Bronchus fibroblast of lung (primary cell): ENCODE results near the gene CXCR6. TPM values are rescaled to one million over a fixed set of nuclear protein-coding genes. Genes with fewer than 3 reads are reported as not detected.

Source experiments
- total RNA-seq: library from RNA; depleted of rRNA; stranded (reverse); fragments of >200 nt; gene quantifications from 2 replicates; pipeline ENCODE4 v1.2.3, GENCODE V29; 2015

CXCR6 gene
- total RNA-seq: not detected in 2 replicates

DNA sequence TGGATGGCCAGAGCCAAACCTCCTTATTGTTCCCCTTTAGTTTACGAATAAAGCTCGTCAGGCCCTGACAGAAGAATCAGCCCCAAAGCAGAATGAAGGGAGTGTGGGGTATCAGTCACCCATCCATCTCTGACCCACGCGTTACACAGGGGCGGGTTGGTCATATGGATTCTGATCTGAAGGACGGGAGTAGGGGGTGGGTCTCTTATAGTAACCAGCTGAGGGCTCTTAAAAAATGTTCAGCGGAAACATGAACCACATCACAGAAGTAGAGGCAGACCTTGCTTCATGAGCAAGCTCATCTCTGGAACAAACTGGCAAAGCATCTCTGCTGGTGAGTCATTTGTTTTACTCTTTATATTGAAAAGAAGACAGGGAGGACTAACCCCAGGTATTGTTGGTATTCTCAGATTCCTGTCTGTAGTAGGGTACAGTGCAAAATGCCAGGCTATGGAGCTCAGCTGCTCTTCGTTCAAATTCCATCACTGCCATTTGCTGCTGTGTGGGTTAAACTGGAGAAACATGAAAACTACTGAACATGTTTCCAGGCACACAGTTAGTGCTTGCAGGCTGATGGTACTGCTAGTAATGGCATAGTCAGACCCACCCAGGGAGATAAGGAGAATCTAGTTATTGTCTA, at the start of gene CXCR6:
CXCR6 (plus strand) TSS at position 258 of the 640 bp plus-strand sequence. CDS start 3,018 bp downstream, outside the sequence.

DNA sequence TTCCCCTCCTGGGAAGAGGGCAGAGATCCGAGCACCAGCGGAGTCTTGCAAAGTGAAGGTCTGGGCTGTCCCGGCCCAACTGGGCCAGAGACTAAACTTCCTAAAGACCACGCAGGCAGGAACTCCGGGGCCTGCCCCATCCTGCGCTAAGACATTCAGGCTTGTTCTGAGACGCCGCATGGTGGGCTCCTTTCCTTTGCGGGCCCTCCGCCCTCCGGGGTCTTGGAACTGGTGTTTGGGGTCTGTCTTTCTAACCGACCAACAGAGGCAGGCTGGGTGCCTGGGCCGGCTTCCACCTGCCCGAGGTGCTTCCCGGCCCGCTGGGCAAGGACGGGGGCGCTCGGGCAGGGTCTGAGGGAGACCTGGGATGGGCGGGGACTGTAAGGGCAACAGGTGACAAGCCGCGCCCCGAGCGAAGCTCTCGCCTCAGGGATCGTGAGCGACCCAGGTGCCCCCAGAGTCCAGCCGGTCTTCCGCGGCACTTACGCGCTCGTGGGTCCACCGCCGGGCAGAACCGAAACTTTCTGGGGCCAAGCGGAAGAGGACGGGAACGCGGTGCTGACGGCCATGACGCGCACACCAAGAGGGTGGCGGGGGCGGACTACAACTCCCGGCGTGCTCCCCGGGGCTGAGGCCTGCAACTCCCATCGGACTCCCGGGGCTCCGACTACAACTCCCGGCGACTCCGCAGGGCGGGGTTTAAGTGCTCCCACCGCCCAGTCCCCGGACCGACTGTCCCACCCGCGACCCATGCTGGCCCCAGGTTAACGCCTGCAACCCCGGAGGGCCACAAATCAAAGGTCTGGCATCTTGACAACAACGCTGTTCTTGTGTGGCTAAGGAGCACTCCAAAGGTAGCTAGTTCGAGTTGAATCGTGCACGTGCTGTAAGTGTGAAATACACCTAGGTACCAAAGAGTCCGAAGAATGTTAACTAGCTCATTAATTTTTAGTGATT, 52.2 kb downstream of the CXCR6 start, which contains the start of gene FYCO1:
FYCO1 (minus strand) TSS at position 589 of the 957 bp plus-strand sequence. CDS start 10,914 bp downstream, outside the sequence.

Other genes starting within 250 kb of the CXCR6 start
- not detected in 2 replicates for gene SLC6A20, start 146.9 kb upstream of the CXCR6 start, total RNA-seq
- 13.2 and 26.6 TPM in 2 replicates for gene LZTFL1, start 101.3 kb upstream of the CXCR6 start, total RNA-seq
- not detected in 2 replicates for gene CCR9, start 56.9 kb upstream of the CXCR6 start, total RNA-seq
- 7.1 and 8.6 TPM in 2 replicates for gene FYCO1, start 52.4 kb downstream of the CXCR6 start, total RNA-seq
- gene XCR1, start 84.0 kb downstream of the CXCR6 start, total RNA-seq: not detected in 2 replicates